DOHH2 (cell line): Measurements from ENCODE around the gene ZFAND3.
"Not testable (repeated sequence)": the region's sequence is repeated elsewhere in the genome, so short reads cannot be mapped to it uniquely, and the experiment has no call there.

Experiments
- H3F3A ChIP-seq: fragments of 200-600 bp; sonication (generic), shearing (Covaris generic); 2 replicates; pipeline ENCODE4 v1.6.0; 2016; ENCODE audit warnings: antibody characterized with exemption, mild to moderate bottlenecking; ENCODE audit not compliant: control insufficient read depth, insufficient read depth
- H3K27ac ChIP-seq: fragments of 200-600 bp; sonication (generic); 2 replicates; pipeline ENCODE4 v1.5.1; 2014; ENCODE audit warnings: low read depth, mild to moderate bottlenecking, low read length, moderate library complexity
- H3K27me3 ChIP-seq: fragments of 200-600 bp; sonication (generic); 2 replicates; pipeline ENCODE4 v1.6.1; 2014; ENCODE audit warnings: mild to moderate bottlenecking, low read length, mixed read lengths; ENCODE audit not compliant: control insufficient read depth
- H3K36me3 ChIP-seq: fragments of 200-600 bp; sonication (generic); 2 replicates; pipeline ENCODE4 v1.6.1; 2014; ENCODE audit warnings: mild to moderate bottlenecking, low read length, moderate library complexity, mixed read lengths; ENCODE audit not compliant: control insufficient read depth
- H3K4me1 ChIP-seq: fragments of 200-600 bp; sonication (generic); 2 replicates; pipeline ENCODE4 v1.6.1; 2014; ENCODE audit warnings: mild to moderate bottlenecking, low read length, mixed read lengths; ENCODE audit not compliant: control insufficient read depth
- H3K4me2 ChIP-seq: fragments of 200-600 bp; sonication (generic); 2 replicates; pipeline ENCODE4 v1.6.0; 2014; ENCODE audit warnings: mild to moderate bottlenecking, low read length, moderate library complexity
- H3K4me3 ChIP-seq: fragments of 200-600 bp; sonication (generic); 2 replicates; pipeline ENCODE4 v1.5.1; 2014; ENCODE audit warnings: mild to moderate bottlenecking, low read length, mixed read lengths
- H3K79me2 ChIP-seq: fragments of 200-600 bp; sonication (generic); 2 replicates; pipeline ENCODE4 v1.6.1; 2014; ENCODE audit warnings: mild to moderate bottlenecking, low read length, mixed read lengths; ENCODE audit not compliant: control insufficient read depth
- H3K9me2 ChIP-seq: fragments of 200-600 bp; sonication (generic); replicated peaks from 2 replicates; pipeline ENCODE4 v1.6.1; 2014; ENCODE audit warnings: mild to moderate bottlenecking, low read length, mixed read lengths; ENCODE audit not compliant: control insufficient read depth
- H3K9me3 ChIP-seq: fragments of 200-600 bp; sonication (generic); 2 replicates; pipeline ENCODE4 v1.6.1; 2014; ENCODE audit warnings: antibody characterized with exemption, low read length, mixed read lengths; ENCODE audit not compliant: control insufficient read depth, insufficient read depth
- H4K20me1 ChIP-seq: fragments of 200-600 bp; sonication (generic); 2 replicates; pipeline ENCODE4 v1.6.0; 2014; ENCODE audit warnings: low read depth, mild to moderate bottlenecking, antibody characterized with exemption, low read length, moderate library complexity; ENCODE audit not compliant: control insufficient read depth, insufficient read depth
- EZH2phosphoT487 ChIP-seq: fragments of 200-600 bp; sonication (generic); IDR thresholded peaks from 2 replicates; pipeline ENCODE4 v1.6.1; 2017; ENCODE audit warnings: borderline replicate concordance, mild to moderate bottlenecking, antibody characterized with exemption, low read length, moderate library complexity, mixed read lengths
- TF ChIP-seq, protein P1 (sequence below): fragments of 200-600 bp; sonication (generic); IDR thresholded peaks from one replicate; pipeline ENCODE4 v1.5.1; 2014; ENCODE audit warnings: antibody characterized with exemption, mild to moderate bottlenecking, low read depth, low read length; ENCODE audit not compliant: poor library complexity, severe bottlenecking

Gene ZFAND3

GRCh38 chr6:37943436-37944058 lies 124.0 kb downstream of the ZFAND3 start:
- peaks cover 18% of the 10 kb centered on the region for H3K79me2 ChIP-seq
- TF ChIP-seq, protein P1, sequence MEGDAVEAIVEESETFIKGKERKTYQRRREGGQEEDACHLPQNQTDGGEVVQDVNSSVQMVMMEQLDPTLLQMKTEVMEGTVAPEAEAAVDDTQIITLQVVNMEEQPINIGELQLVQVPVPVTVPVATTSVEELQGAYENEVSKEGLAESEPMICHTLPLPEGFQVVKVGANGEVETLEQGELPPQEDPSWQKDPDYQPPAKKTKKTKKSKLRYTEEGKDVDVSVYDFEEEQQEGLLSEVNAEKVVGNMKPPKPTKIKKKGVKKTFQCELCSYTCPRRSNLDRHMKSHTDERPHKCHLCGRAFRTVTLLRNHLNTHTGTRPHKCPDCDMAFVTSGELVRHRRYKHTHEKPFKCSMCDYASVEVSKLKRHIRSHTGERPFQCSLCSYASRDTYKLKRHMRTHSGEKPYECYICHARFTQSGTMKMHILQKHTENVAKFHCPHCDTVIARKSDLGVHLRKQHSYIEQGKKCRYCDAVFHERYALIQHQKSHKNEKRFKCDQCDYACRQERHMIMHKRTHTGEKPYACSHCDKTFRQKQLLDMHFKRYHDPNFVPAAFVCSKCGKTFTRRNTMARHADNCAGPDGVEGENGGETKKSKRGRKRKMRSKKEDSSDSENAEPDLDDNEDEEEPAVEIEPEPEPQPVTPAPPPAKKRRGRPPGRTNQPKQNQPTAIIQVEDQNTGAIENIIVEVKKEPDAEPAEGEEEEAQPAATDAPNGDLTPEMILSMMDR: no peak
- no peak for TF ChIP-seq EZH2phosphoT487
- no peaks in the 10 kb centered on the region for H3K9me2 ChIP-seq
- peak overlapping the region; percentile 74 for H3K4me2 ChIP-seq
- peak overlapping the region; percentile 52 for H3K27ac ChIP-seq
- H3K9me3 ChIP-seq: no peaks in the 10 kb centered on the region
- H3K4me1 ChIP-seq: peaks cover 58% of the 10 kb centered on the region
- H3F3A ChIP-seq: no peaks in the 10 kb centered on the region
- H3K4me3 ChIP-seq: peak overlapping the region; percentile 53
- H3K36me3 ChIP-seq: no peaks in the 10 kb centered on the region
- no peaks in the 10 kb centered on the region for H3K27me3 ChIP-seq
- no peaks in the 10 kb centered on the region for H4K20me1 ChIP-seq

- H3K4me3 ChIP-seq: no peak overlapping the region
- H3K4me2 ChIP-seq: no peak overlapping the region
- no peaks in the 10 kb centered on the region for H4K20me1 ChIP-seq
- H3K27ac ChIP-seq: no peak overlapping the region
- H3K4me1 ChIP-seq: peaks cover 50% of the 10 kb centered on the region
- H3F3A ChIP-seq: no peaks in the 10 kb centered on the region
- no peaks in the 10 kb centered on the region for H3K9me3 ChIP-seq
- no peaks in the 10 kb centered on the region for H3K27me3 ChIP-seq
- peaks cover 29% of the 10 kb centered on the region for H3K79me2 ChIP-seq
- no peak for TF ChIP-seq EZH2phosphoT487
- TF ChIP-seq, protein P1: no peak
- no peaks in the 10 kb centered on the region for H3K36me3 ChIP-seq
- H3K9me2 ChIP-seq: no peaks in the 10 kb centered on the region
These were observed 126.5 kb downstream of the ZFAND3 start for GRCh38 chr6:37946057-37946456.

- Histone ChIP-seq H4K20me1 (no peaks in the 10 kb centered on the region), H3K27ac (no peak overlapping the region), H3K27me3 (no peaks in the 10 kb centered on the region)
These were observed 127.9 kb downstream of the ZFAND3 start for GRCh38 chr6:37947468-37947867.

DNA sequence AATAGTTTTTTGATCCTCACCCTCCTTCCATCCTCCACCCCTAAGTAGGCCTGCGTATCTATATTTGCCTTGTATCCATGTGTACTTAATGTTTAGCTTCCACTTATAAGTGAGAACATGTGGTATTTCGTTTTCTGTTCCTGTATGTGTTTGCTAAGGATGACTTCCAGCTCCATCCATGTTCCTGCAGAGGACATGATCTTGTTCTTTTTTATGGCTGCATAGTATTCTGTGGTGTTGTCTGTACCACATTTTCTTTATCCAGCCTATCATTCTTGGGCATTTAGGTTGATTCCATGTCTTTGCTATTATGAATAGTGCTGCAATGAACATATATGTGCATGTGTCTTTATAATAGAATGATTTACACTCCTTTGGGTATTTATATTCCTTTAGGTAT lies 129.1 kb downstream of the ZFAND3 start:
- not testable (repeated sequence) for H4K20me1 ChIP-seq

More at GRCh38 chr6:37947468-37947867, 127.9 kb downstream of the ZFAND3 start:
- H3K9me3 ChIP-seq: no peaks in the 10 kb centered on the region
- peaks cover 36% of the 10 kb centered on the region for H3K79me2 ChIP-seq
- no peak overlapping the region for H3K4me3 ChIP-seq
- peaks cover 36% of the 10 kb centered on the region for H3K4me1 ChIP-seq
- no peaks in the 10 kb centered on the region for H3K9me2 ChIP-seq
- H3K4me2 ChIP-seq: no peak overlapping the region
- no peaks in the 10 kb centered on the region for H3K36me3 ChIP-seq
- TF ChIP-seq EZH2phosphoT487: no peak
- TF ChIP-seq, protein P1: no peak
- no peaks in the 10 kb centered on the region for H3F3A ChIP-seq

More for the DNA sequence above, 129.1 kb downstream of the ZFAND3 start:
- not testable (repeated sequence) for H3K4me2 ChIP-seq, H3K27ac ChIP-seq, H3K4me3 ChIP-seq, H3K9me2 ChIP-seq, H3F3A ChIP-seq, H3K36me3 ChIP-seq, H3K9me3 ChIP-seq, H3K27me3 ChIP-seq
- Histone ChIP-seq H3K79me2 (peaks cover 38% of the 10 kb centered on the region), H3K4me1 (peaks cover 25% of the 10 kb centered on the region)
